Mesenchymal stem cell (in vitro differentiated cells and primary cell): ENCODE data around the gene STOX2.

ENCODE experiments used
- DNase-seq: peaks from one replicate; pipeline ENCODE4 v3.0.0-alpha.2; 2013
- H2AFZ ChIP-seq: one replicate; pipeline ENCODE4 v1.6.1; 2013; ENCODE audit warnings: low read depth, mild to moderate bottlenecking, control low read depth, inconsistent platforms, low read length, moderate library complexity
- H2AK5ac ChIP-seq: 2 replicates; pipeline ENCODE4 v1.6.1; 2013; ENCODE audit warnings: low read length, moderate library complexity, mild to moderate bottlenecking, inconsistent platforms; ENCODE audit not compliant: severe bottlenecking
- H2BK120ac ChIP-seq: one replicate; pipeline ENCODE4 v1.6.1; 2013; ENCODE audit warnings: low read depth, mild to moderate bottlenecking, inconsistent platforms, low read length, moderate library complexity
- H2BK12ac ChIP-seq, 2 experiments: one replicate each; pipeline ENCODE4 v1.6.1; 2013; ENCODE audit warnings: inconsistent platforms in 2 of 2, low read length in 2 of 2, mild to moderate bottlenecking in 2 of 2, moderate library complexity in 2 of 2, control low read depth in 1 of 2
- H2BK15ac ChIP-seq: one replicate; pipeline ENCODE4 v1.6.1; 2013; ENCODE audit warnings: mild to moderate bottlenecking, low read depth, inconsistent platforms; ENCODE audit not compliant: poor library complexity, severe bottlenecking
- H2BK5ac ChIP-seq: 2 replicates; pipeline ENCODE4 v1.6.1; 2013; ENCODE audit warnings: low read depth, mild to moderate bottlenecking, low read length, control low read depth, inconsistent platforms; ENCODE audit not compliant: poor library complexity, severe bottlenecking
- H3K14ac ChIP-seq, 2 experiments: one replicate each; pipeline ENCODE4 v1.6.1; 2013; ENCODE audit warnings: inconsistent platforms in 2 of 2, low read length in 2 of 2, control low read depth in 1 of 2, mild to moderate bottlenecking in 1 of 2, moderate library complexity in 1 of 2
- H3K18ac ChIP-seq, 2 experiments: one replicate each; pipeline ENCODE4 v1.6.1; 2013; ENCODE audit warnings: inconsistent platforms in 2 of 2, low read length in 2 of 2, control low read depth in 1 of 2, low read depth in 1 of 2, mild to moderate bottlenecking in 1 of 2
- H3K23ac ChIP-seq, 2 experiments: one replicate each; pipeline ENCODE4 v1.6.1; 2013; ENCODE audit warnings: inconsistent platforms in 2 of 2, low read length in 2 of 2, mild to moderate bottlenecking in 2 of 2, moderate library complexity in 2 of 2, control low read depth in 1 of 2
- H3K27ac ChIP-seq: 2 replicates; pipeline ENCODE4 v1.5.1; 2013; ENCODE audit warnings: mild to moderate bottlenecking, moderate library complexity, low read length, control low read depth, inconsistent platforms; ENCODE audit not compliant: poor library complexity, severe bottlenecking
- H3K27me3 ChIP-seq, 2 experiments: 2 replicates each; pipeline versions ENCODE4 v1.6.1 to v1.7.0; 2013; ENCODE audit warnings: low read length in 2 of 2, mild to moderate bottlenecking in 2 of 2, moderate library complexity in 2 of 2, control low read depth in 1 of 2, inconsistent platforms in 1 of 2; ENCODE audit not compliant: control insufficient read depth in 1 of 2, insufficient read depth in 1 of 2
- H3K36me3 ChIP-seq, 2 experiments: 2 replicates each; pipeline versions ENCODE4 v1.6.1 to v1.7.0; 2013; ENCODE audit warnings: low read length in 2 of 2, control low read depth in 1 of 2, inconsistent platforms in 1 of 2, low read depth in 1 of 2, mild to moderate bottlenecking in 1 of 2; ENCODE audit not compliant: insufficient read depth in 2 of 2, control insufficient read depth in 1 of 2
- H3K4ac ChIP-seq, 2 experiments: one replicate each; pipeline ENCODE4 v1.6.1; 2013; ENCODE audit warnings: inconsistent platforms in 2 of 2, low read length in 2 of 2, mild to moderate bottlenecking in 2 of 2, moderate library complexity in 2 of 2, control low read depth in 1 of 2, low read depth in 1 of 2
- H3K4me1 ChIP-seq: 2 replicates; pipeline ENCODE4 v1.6.1; 2013; ENCODE audit warnings: low read depth, low read length, control low read depth; ENCODE audit not compliant: control insufficient read depth, insufficient read depth
- H3K4me2 ChIP-seq: 2 replicates; pipeline ENCODE4 v1.6.1; 2013; ENCODE audit warnings: low read length, mild to moderate bottlenecking, inconsistent platforms; ENCODE audit not compliant: poor library complexity, severe bottlenecking
- H3K4me3 ChIP-seq, 2 experiments: 2 replicates each; pipeline versions ENCODE4 v1.5.1 to v1.7.0; 2013; ENCODE audit warnings: low read length in 2 of 2, mild to moderate bottlenecking in 2 of 2, control low read depth in 1 of 2, low read depth in 1 of 2; ENCODE audit not compliant: insufficient read depth in 1 of 2
- H3K79me1 ChIP-seq: replicated peaks from 2 replicates; pipeline ENCODE4 v1.6.1; 2013; ENCODE audit warnings: mild to moderate bottlenecking, control low read depth, low read length, inconsistent platforms; ENCODE audit not compliant: poor library complexity, severe bottlenecking
- H3K9ac ChIP-seq: 2 replicates; pipeline ENCODE4 v1.7.0; 2013; ENCODE audit warnings: mild to moderate bottlenecking, low read length, moderate library complexity
- H3K9me3 ChIP-seq: 2 replicates; pipeline ENCODE4 v1.7.0; 2013; ENCODE audit warnings: mild to moderate bottlenecking, low read length; ENCODE audit not compliant: control insufficient read depth
- H4K8ac ChIP-seq: one replicate; pipeline ENCODE4 v1.6.1; 2013; ENCODE audit warnings: inconsistent platforms, mild to moderate bottlenecking, low read length, moderate library complexity
- H4K91ac ChIP-seq: one replicate; pipeline ENCODE4 v1.6.1; 2013; ENCODE audit warnings: mild to moderate bottlenecking, low read length, inconsistent platforms
- WGBS: methylation state at CpG from one replicate; pipeline ENCODE4 v1.1.7; 2013; ENCODE audit warnings: mixed read lengths; 5-methylcytosine and 5-hydroxymethylcytosine counted together

The STOX2 gene

GRCh38 chr4:183961795-183962194 lies 56.7 kb downstream of the STOX2 start:
- no peak overlapping the region for H3K23ac ChIP-seq
- no peak overlapping the region for H4K8ac ChIP-seq
- no peak overlapping the region for H3K4me3 ChIP-seq
- H3K9me3 ChIP-seq, result no peaks in the 10 kb centered on the region
- no peak overlapping the region for H2BK15ac ChIP-seq
- H3K18ac ChIP-seq, result no peak overlapping the region
- H3K4ac ChIP-seq, result no peak overlapping the region
- H3K36me3 ChIP-seq, result no peaks in the 10 kb centered on the region
- H4K91ac ChIP-seq, result no peak overlapping the region
- H3K4me1 ChIP-seq, result peaks cover 2% of the 10 kb centered on the region
- no peak overlapping the region for H2BK12ac ChIP-seq
- no peak overlapping the region for H2AK5ac ChIP-seq
- no peak overlapping the region for H3K9ac ChIP-seq
- WGBS, result 100% methylated on average over 1 of the region's 1 CpG
- H2BK120ac ChIP-seq, result no peak overlapping the region
- no peak overlapping the region for H2AFZ ChIP-seq
- DNase-seq, result no peak
- H3K14ac ChIP-seq, result no peak overlapping the region
- no peak overlapping the region for H3K4me2 ChIP-seq
- no peak overlapping the region for H2BK5ac ChIP-seq
- no peak overlapping the region for H3K27ac ChIP-seq
- H3K79me1 ChIP-seq, result no peaks in the 10 kb centered on the region
- no peaks in the 10 kb centered on the region for H3K27me3 ChIP-seq

GRCh38 chr4:183962419-183962818 lies 57.3 kb downstream of the STOX2 start:
- no peaks in the 10 kb centered on the region for H3K9me3 ChIP-seq
- H2BK12ac ChIP-seq, result no peak overlapping the region
- no peak overlapping the region for H4K91ac ChIP-seq
- no peak overlapping the region for H3K4me2 ChIP-seq
- H3K27ac ChIP-seq, result no peak overlapping the region
- no peaks in the 10 kb centered on the region for H3K79me1 ChIP-seq
- H3K18ac ChIP-seq, result no peak overlapping the region
- no peak overlapping the region for H3K14ac ChIP-seq
- H3K4me1 ChIP-seq, result peaks cover 2% of the 10 kb centered on the region
- no peak overlapping the region for H4K8ac ChIP-seq
- DNase-seq, result no peak
- H2BK15ac ChIP-seq, result no peak overlapping the region
- no peaks in the 10 kb centered on the region for H3K36me3 ChIP-seq
- no peak overlapping the region for H2AFZ ChIP-seq
- H3K27me3 ChIP-seq, result no peaks in the 10 kb centered on the region
- no peak overlapping the region for H2BK5ac ChIP-seq
- no peak overlapping the region for H3K9ac ChIP-seq
- no peak overlapping the region for H3K4me3 ChIP-seq
- WGBS, result 80% methylated on average over 2 of the region's 2 CpGs
- H3K23ac ChIP-seq, result no peak overlapping the region
- no peak overlapping the region for H3K4ac ChIP-seq
- H2AK5ac ChIP-seq, result no peak overlapping the region
- no peak overlapping the region for H2BK120ac ChIP-seq

- Histone ChIP-seq H3K27ac (no peak overlapping the region), H4K8ac (no peak overlapping the region), H3K4ac (no peak overlapping the region), H3K27me3 (no peaks in the 10 kb centered on the region), H2AK5ac (no peak overlapping the region), H2AFZ (no peak overlapping the region), H2BK120ac (no peak overlapping the region), H3K9me3 (no peaks in the 10 kb centered on the region), H3K14ac (no peak overlapping the region), H3K9ac (no peak overlapping the region), H3K4me3 (no peak overlapping the region), H3K79me1 (no peaks in the 10 kb centered on the region), H3K36me3 (no peaks in the 10 kb centered on the region), H3K4me2 (no peak overlapping the region), H2BK5ac (no peak overlapping the region), H3K4me1 (no peaks in the 10 kb centered on the region), H3K23ac (no peak overlapping the region), H4K91ac (no peak overlapping the region), H2BK12ac (no peak overlapping the region), H2BK15ac (no peak overlapping the region), H3K18ac (no peak overlapping the region)
- 87% methylated on average over 7 of the region's 8 CpGs for WGBS
- no peak for DNase-seq
These were observed 61.3 kb downstream of the STOX2 start for GRCh38 chr4:183966371-183966770.

- Histone ChIP-seq H2BK120ac (no peak overlapping the region), H2AFZ (no peak overlapping the region), H3K4me2 (no peak overlapping the region), H3K9me3 (no peaks in the 10 kb centered on the region), H3K14ac (no peak overlapping the region), H3K9ac (no peak overlapping the region), H2BK12ac (no peak overlapping the region), H3K36me3 (no peaks in the 10 kb centered on the region), H3K18ac (no peak overlapping the region), H3K79me1 (no peaks in the 10 kb centered on the region), H3K23ac (no peak overlapping the region), H2BK15ac (no peak overlapping the region), H3K4me3 (no peak overlapping the region), H3K4me1 (no peaks in the 10 kb centered on the region), H3K4ac (no peak overlapping the region), H3K27me3 (no peaks in the 10 kb centered on the region), H4K91ac (no peak overlapping the region), H3K27ac (no peak overlapping the region), H2AK5ac (no peak overlapping the region), H2BK5ac (no peak overlapping the region), H4K8ac (no peak overlapping the region)
- no peak for DNase-seq
- 92% methylated on average over 11 of the region's 11 CpGs for WGBS
These were observed 62.2 kb downstream of the STOX2 start for GRCh38 chr4:183967266-183967665.
